HL-60/S4 treated with phorbol 12-myristate 13-acetate at 8.2 ng/mL for 4 days and 3 days (cell line): Measurements from ENCODE around the gene CD160.
"Not testable (repeated sequence)": the region's sequence is repeated elsewhere in the genome, so short reads cannot be mapped to it uniquely, and the experiment has no call there.

Source experiments
- in situ Hi-C: fragments of 300-500 bp; cut with MboI; formaldehyde crosslinking; loops from 2 replicates; pipeline ENCODE4 v1.15.0; 2022; ENCODE audit warnings: low sequenced_read_pairs

The CD160 gene

GRCh38 chr1:145719230-145720079, at the start of gene CD160:
Gene CD160, plus strand, starts transcription at chr1:145719499. Its CDS starts 8,829 bp downstream, at chr1:145728328.
- in situ Hi-C loops: no loop called here

- in situ Hi-C loops: not testable (repeated sequence)
Observed at GRCh38 chr1:145670995-145671745, 48.1 kb upstream of the CD160 start.

GRCh38 chr1:145673217-145673616, 46.1 kb upstream of the CD160 start:
- in situ Hi-C loops: not testable (repeated sequence)

- in situ Hi-C loops: not testable (repeated sequence)
Observed at GRCh38 chr1:145684858-145685257, 34.4 kb upstream of the CD160 start.

GRCh38 chr1:145686078-145686477, 33.2 kb upstream of the CD160 start:
- in situ Hi-C loops: not testable (repeated sequence)

GRCh38 chr1:145688328-145688727, 31.0 kb upstream of the CD160 start:
- in situ Hi-C loops: no loop called here

GRCh38 chr1:145688924-145689323, 30.4 kb upstream of the CD160 start:
- in situ Hi-C loops: no loop called here

- in situ Hi-C loops: no loop called here
Observed at GRCh38 chr1:145689922-145690321, 29.4 kb upstream of the CD160 start.

- in situ Hi-C loops: no loop called here
Observed at GRCh38 chr1:145690587-145691558, 28.4 kb upstream of the CD160 start.

- in situ Hi-C loops: no loop called here
Observed at GRCh38 chr1:145692785-145693443, 26.4 kb upstream of the CD160 start.

GRCh38 chr1:145695821-145696629, 23.3 kb upstream of the CD160 start:
- in situ Hi-C loops: no loop called here

- in situ Hi-C loops: no loop called here
Observed at GRCh38 chr1:145696630-145696960, 22.7 kb upstream of the CD160 start.

- in situ Hi-C loops: no loop called here
Observed at GRCh38 chr1:145701306-145701862, 17.9 kb upstream of the CD160 start.

- in situ Hi-C loops: no loop called here
Observed at GRCh38 chr1:145702052-145702451, 17.2 kb upstream of the CD160 start.

- in situ Hi-C loops: no loop called here
Observed at GRCh38 chr1:145702826-145703225, 16.5 kb upstream of the CD160 start.

- in situ Hi-C loops: no loop called here
Observed at GRCh38 chr1:145705622-145706021, 13.7 kb upstream of the CD160 start.

GRCh38 chr1:145706086-145706664, 13.1 kb upstream of the CD160 start:
- in situ Hi-C loops: no loop called here

GRCh38 chr1:145707183-145707867, 12.0 kb upstream of the CD160 start, which contains the start of gene PDZK1:
Gene PDZK1, minus strand, starts transcription at chr1:145707368. Its CDS starts 19,347 bp downstream, at chr1:145688021.
- in situ Hi-C loops: no loop called here
